SK-N-MC (cell line): ENCODE results near the gene ASTN2.

ENCODE experiments used
- EZH2 ChIP-seq: fragments of 200-600 bp; sonication (generic); IDR thresholded peaks from one replicate; pipeline ENCODE4 v1.6.1; 2017; ENCODE audit warnings: antibody characterized with exemption
- FOXP2 ChIP-seq: optimal IDR thresholded peaks from 2 replicates; pipeline ENCODE3; 2011; ENCODE audit warnings: mild to moderate bottlenecking, moderate library complexity; ENCODE audit not compliant: insufficient read depth; ENCODE audit errors: extremely low read length, control extremely low read depth
- POLR2AphosphoS5 ChIP-seq: IDR thresholded peaks from 2 replicates; pipeline ENCODE4 v1.6.1; 2012; ENCODE audit warnings: mild to moderate bottlenecking, low read depth, low read length, borderline replicate concordance

GRCh38 chr9:116668970-116669695 lies 745.7 kb downstream of the ASTN2 start:
- TF ChIP-seq POLR2AphosphoS5 (no peak), EZH2 (no peak), FOXP2 (no peak)
